Thyroid gland (tissue), 4 donors: ENCODE measurements around the gene GABRA6.
"Not testable (repeated sequence)": the region's sequence is repeated elsewhere in the genome, so short reads cannot be mapped to it uniquely, and the experiment has no call there.

Source experiments
- CTCF ChIP-seq, 6 experiments: fragments of 200-600 bp in 3 of 6; fragments of 450-650 bp in 3 of 6; sonication (generic) in 3 of 6; IDR thresholded peaks; one replicate each; pipeline ENCODE4 v1.5.1; 2016 to 2019; ENCODE audit warnings: antibody characterized with exemption in 6 of 6, mild to moderate bottlenecking in 2 of 6, inconsistent platforms in 1 of 6, moderate library complexity in 1 of 6
- POLR2A ChIP-seq, 2 donors: fragments of 450-650 bp; IDR thresholded peaks; one replicate each; pipeline ENCODE4 v1.6.1; 2017; ENCODE audit warnings: antibody characterized with exemption in 2 of 2, mild to moderate bottlenecking in 2 of 2, moderate library complexity in 1 of 2

GRCh38 chr5:161651926-161652325 is 33.6 kb upstream of the GABRA6 start:
- not testable (repeated sequence) for TF ChIP-seq CTCF, POLR2A (IDR thresholded peaks at IDR 0.05)
